ENCODE results near the gene MYMK.

Gene MYMK

GRCh38 chr9:133478851-133479711, 45.7 kb downstream of the MYMK start, which contains the start of gene SLC2A6:
Gene SLC2A6, minus strand, starts transcription at chr9:133479099. Its CDS starts 40 bp downstream, at chr9:133479059.
- DNase-seq: peak; percentile 92

- peak; percentile 51 for DNase-seq
Measured at GRCh38 chr9:133477992-133478850, 46.5 kb downstream of the MYMK start.

DNA sequence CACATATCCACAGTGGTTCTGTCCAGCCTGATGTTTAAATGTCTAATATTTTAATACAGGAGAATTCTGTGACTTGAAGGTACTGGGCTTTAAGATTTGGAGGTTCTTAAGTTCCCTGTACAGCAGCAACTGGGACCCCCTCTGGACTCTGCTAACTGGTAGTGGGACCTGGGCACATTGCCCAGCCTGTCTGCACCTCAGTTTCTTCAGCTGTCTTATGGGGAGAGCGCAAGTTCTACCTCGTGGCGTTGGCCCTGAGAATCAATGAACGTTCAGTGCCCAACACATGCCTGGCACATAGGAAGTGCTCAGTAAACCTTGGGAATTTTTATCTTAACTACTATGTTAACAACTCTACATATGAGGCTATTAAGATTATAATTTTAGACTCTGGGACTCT, 47.3 kb downstream of the MYMK start:
- no peak for DNase-seq

- DNase-seq: no peak
Measured at GRCh38 chr9:133476941-133477340, 47.8 kb downstream of the MYMK start.

DNA sequence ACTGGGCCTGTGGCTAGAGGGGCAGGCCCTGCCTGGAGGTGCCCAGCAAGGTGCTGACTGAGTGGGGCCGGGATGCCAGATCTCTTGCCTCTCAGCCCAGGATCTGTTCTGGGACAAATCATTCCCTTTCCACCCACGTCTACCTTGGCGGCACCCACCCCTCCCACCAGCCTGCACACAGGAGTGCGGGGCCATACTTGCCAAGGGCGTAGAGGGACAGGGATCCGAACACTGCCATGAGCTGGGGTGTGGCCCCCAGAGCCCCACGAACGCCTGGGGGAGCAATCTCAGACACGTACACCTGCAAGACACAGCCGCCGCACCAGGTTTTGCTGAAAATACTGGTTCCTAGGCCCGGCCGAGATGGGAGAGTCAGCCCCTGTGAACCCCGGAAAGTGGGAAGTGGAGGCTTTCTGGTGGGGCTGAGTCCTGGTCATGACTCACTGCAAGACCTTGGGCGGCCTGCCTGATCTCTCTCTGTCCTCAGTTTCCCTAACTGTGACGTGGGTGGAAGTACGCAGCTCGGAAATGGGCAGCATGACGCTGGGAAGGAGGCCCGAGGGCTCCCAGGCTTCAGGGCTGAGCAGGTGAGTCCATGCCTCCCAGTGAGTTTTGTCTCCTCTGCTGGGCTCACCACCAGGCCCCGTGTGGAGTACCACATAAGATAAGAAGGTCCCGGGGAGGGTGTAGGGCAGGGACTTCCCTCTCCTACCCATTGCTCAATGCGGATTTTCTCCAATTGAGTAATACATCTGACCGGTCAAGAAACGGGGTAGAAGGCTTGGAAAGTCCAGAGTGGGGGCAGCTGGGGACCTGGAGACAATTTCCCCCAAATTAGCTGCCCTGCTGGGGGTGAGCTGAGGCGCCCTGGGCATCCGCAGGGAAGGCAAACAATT, 48.5 kb downstream of the MYMK start:
- no peak for DNase-seq

GRCh38 chr9:133475292-133476012, 49.3 kb downstream of the MYMK start:
- no peak for DNase-seq

DNA sequence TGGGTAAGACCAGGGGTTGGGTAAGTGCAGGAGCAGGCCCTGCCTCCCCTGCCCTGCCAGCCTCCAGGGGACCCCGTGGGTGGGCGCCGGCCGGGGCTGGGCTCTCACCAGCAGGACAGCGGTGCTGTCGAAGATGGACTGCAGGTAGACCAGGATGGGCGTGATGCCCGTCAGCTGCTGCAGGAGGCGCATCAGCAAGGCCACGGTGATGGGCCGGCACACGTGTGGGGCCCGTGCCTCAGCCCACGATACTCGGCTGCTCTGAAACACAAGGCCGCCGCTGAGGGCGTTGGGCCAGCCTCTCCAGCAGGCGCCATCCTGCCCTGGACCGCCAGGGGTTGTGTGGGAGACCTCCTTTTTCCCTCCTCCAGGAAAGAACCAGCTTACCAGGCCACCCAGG, 49.9 kb downstream of the MYMK start:
- no peak for DNase-seq

DNA sequence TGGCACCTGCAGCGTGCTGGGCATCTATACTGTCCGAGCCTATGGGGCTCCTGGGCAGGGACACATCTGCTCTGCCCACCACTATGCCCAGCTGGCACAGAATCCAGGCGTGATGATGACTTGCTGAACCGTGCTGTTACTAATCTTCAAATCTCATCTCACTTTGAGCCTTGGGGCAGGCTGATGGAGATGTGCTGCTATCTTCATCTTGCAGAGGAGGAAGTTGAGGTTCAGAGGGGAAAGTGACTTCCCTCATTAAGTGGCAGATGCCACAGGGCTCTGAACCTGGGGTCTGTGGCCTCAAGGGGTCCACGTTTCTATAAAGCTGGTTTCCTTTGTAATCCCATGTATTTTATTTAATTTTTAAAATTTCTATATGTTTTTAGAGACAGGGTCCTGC, 50.5 kb downstream of the MYMK start:
- no peak for DNase-seq

DNA sequence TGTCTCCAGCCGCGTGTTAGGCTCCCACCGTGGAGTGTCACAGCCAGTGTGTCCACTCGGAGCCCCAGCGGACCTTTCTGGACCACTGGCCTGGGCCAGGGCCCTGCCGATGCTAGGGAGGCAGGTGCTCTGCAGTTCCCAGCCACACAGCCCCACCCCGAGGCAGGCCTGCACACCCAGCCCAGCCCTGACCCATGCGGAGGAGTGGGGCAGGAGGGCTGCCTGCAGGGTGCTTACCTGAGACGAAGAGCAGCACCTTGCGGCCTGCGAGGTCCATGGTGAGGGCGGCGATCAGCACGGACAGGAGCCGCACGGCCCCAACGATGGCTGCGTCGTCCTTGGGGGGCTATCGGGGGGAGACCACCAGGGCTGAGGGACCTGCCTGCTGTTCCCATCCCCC, 51.0 kb downstream of the MYMK start:
- no peak for DNase-seq

- no peak for DNase-seq
Measured at GRCh38 chr9:133472753-133473378, 51.9 kb downstream of the MYMK start.

DNA sequence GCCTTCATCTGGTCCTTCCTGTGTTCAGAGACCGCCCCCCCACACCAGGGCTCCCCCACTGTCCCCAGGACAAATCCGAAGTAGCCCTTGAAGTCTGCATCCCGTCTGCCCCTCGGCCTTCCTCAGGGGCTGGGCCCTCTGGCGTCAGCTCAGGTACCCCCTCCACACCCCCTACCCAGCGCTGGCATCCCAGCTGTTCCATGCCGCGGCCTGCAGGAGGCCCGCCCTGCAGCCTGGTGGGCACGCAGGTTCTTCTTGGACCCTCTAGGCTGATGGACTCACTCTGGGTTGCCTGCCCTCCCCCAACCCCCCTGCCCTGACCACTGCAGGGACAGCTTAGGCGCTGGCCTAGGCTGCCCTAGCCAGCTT, 52.5 kb downstream of the MYMK start:
- no peak for DNase-seq

- no peak for DNase-seq
Measured at GRCh38 chr9:133471551-133472276, 53.0 kb downstream of the MYMK start.

DNA sequence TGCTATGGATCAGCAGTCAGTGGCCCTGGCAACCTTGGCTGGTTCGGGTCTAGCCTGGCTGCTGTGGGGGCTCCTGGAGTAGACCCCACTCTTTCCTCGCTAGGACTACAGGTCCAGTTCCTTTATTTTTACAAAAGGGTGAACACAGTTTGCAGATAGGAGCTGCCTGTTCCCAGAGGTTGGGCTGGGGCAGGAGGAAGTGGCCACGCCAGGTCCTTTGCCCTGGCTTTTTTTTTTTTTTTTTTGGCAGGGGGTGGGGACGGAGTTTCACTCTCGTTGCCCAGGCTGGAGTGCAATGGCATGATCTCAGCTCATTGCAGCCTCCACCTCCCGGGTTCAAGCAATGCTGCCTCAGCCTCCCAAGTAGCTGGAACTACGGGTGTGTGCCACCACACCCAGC, 53.8 kb downstream of the MYMK start:
- no peak for DNase-seq

DNA sequence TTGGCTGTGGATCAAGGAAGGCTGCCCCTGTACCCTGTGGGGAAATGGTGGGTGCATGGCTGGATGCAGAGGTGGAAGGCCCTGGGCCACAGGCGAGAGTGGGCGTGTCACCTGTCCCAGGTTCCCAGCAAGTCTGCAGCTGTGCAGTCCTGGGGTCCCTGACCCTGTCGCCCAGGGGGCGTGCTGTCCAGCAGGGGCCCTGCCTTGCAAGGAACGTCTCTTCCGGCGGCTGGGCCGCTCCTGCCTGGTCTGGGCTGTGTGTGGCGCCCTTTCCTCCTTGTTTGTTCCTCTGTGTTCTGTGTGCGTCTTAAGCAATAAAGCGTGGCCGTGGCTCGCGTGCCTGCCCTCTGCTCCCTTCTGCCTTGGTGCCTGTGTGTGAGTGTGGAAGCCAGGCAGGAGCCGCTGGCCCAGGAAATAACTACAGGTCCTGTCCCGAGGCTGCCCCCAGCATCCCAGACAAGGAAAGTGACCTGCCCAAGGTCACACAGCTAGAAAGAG, 54.3 kb downstream of the MYMK start:
- no peak for DNase-seq

- no peak for DNase-seq
Measured at GRCh38 chr9:133468777-133469421, 55.9 kb downstream of the MYMK start.

GRCh38 chr9:133468374-133468773, 56.4 kb downstream of the MYMK start:
- no peak for DNase-seq

DNA sequence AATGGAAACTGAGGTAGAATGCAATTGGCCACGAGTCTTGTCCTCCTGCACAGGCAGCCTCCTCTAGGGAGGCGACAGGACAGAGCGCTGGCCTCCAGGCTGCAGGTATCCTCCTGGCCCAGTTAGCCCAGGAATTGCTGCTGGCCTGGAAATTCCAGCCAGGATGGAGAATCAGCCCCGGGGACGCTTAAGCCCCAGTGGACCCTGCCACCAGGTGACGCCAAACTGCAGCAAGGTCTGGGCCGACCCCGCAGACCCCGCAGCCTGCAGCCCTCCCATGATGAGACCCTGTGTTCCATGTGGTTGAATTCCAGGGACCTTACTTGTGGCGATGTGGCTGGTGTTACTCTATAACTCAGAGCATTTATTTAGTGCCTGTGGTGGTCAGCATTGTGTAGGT, 57.7 kb downstream of the MYMK start:
- DNase-seq: no peak

GRCh38 chr9:133465984-133466383, 58.8 kb downstream of the MYMK start:
- DNase-seq: no peak

DNA sequence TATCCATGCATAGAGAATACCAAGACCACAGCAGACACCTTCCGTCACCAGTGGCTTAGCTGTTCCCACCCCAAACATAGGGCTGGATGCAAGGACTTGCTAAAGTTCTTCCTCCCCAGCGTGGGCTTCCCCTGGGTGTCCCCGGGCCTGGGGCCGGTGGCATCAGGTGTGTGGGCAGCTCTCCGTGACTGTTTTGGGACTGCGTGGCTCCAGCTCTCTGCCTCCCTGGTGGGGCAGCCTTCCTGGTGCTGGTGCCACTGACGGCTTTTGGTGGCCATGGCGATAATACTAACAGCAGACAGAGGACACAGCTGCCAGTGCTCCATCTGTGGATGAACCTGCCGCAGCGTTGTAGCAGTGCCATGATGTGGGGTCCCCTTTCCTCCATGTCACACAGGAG, 60.1 kb downstream of the MYMK start:
- DNase-seq: no peak
